ENCODE data around the gene SYP. TPM values are rescaled to one million over a fixed set of nuclear protein-coding genes. Genes with fewer than 3 reads are reported as not detected.
A peak's percentile ranks its signal among the peaks of the same experiment; 100 is the strongest.

Gene SYP
- total RNA-seq, 2 donors from 2014 or later: 6.4 to 7.4 TPM

- Histone ChIP-seq H3K27ac (peak overlapping the region; percentile 86), H3K27me3 (no peaks in the 10 kb centered on the region), H3K36me3 (no peaks in the 10 kb centered on the region), H3K9me3 (no peaks in the 10 kb centered on the region), H3K4me3 (peak overlapping the region; percentile 57), H3K9ac (ENCODE audit: low read depth in 2 of 2, low read length in 2 of 2) (peak overlapping the region; percentile 65 to 74), H3K4me1 (no peaks in the 10 kb centered on the region)
- intact Hi-C loops (cut with DNase I): no loop called here
- no peak for DNase-seq
- no peak for TF ChIP-seq CTCF (IDR thresholded peaks at IDR 0.05)
Observed at GRCh38 chrX:49191574-49192011, 8.4 kb downstream of the SYP start.

GRCh38 chrX:49190821-49191573, 9.0 kb downstream of the SYP start:
- Histone ChIP-seq H3K9ac (ENCODE audit: low read depth in 2 of 2, low read length in 2 of 2) (peak overlapping the region; percentile 65 to 74), H3K4me1 (no peaks in the 10 kb centered on the region), H3K27ac (peak overlapping the region; percentile 86), H3K9me3 (no peaks in the 10 kb centered on the region), H3K27me3 (no peaks in the 10 kb centered on the region), H3K36me3 (no peaks in the 10 kb centered on the region), H3K4me3 (peak overlapping the region; percentile 57)
- intact Hi-C loops (cut with DNase I): no loop called here
- peak; percentile 92 for DNase-seq
- TF ChIP-seq CTCF (IDR thresholded peaks at IDR 0.05): no peak

GRCh38 chrX:49189606-49190005, 10.4 kb downstream of the SYP start:
- no peaks in the 10 kb centered on the region for H3K4me1 ChIP-seq
- H3K36me3 ChIP-seq: no peaks in the 10 kb centered on the region
- H3K27ac ChIP-seq: peak overlapping the region; percentile 75
- H3K9me3 ChIP-seq: no peaks in the 10 kb centered on the region
- intact Hi-C loops (cut with DNase I): no loop called here
- no peak for DNase-seq
- H3K9ac ChIP-seq (ENCODE audit: low read depth in 2 of 2, low read length in 2 of 2): peak overlapping the region in 1 of 2 donors; percentile 9
- no peak for TF ChIP-seq CTCF (IDR thresholded peaks at IDR 0.05)
- H3K4me3 ChIP-seq: peak overlapping the region; percentile 35
- H3K27me3 ChIP-seq: no peaks in the 10 kb centered on the region

GRCh38 chrX:49188468-49189076, 11.4 kb downstream of the SYP start:
- H3K4me1 ChIP-seq: no peaks in the 10 kb centered on the region
- H3K9me3 ChIP-seq: no peaks in the 10 kb centered on the region
- H3K27me3 ChIP-seq: no peaks in the 10 kb centered on the region
- H3K36me3 ChIP-seq: no peaks in the 10 kb centered on the region
- TF ChIP-seq CTCF (IDR thresholded peaks at IDR 0.05): no peak
- intact Hi-C loops (cut with DNase I): no loop called here
- no peak for DNase-seq
- H3K4me3 ChIP-seq: no peak overlapping the region
- H3K27ac ChIP-seq: no peak overlapping the region
- no peak overlapping the region for H3K9ac ChIP-seq (ENCODE audit: low read depth in 2 of 2, low read length in 2 of 2)

GRCh38 chrX:49187526-49187925, 12.5 kb downstream of the SYP start:
- Histone ChIP-seq H3K36me3 (no peaks in the 10 kb centered on the region), H3K27me3 (no peaks in the 10 kb centered on the region), H3K9ac (ENCODE audit: low read depth in 2 of 2, low read length in 2 of 2) (no peak overlapping the region), H3K4me3 (no peak overlapping the region), H3K9me3 (no peaks in the 10 kb centered on the region), H3K4me1 (no peaks in the 10 kb centered on the region), H3K27ac (no peak overlapping the region)
- TF ChIP-seq CTCF (IDR thresholded peaks at IDR 0.05): no peak
- intact Hi-C loops (cut with DNase I): no loop called here
- DNase-seq: no peak
